Stimulated activated CD4-positive, alpha-beta T cell treated with anti-CD3 and anti-CD28 coated beads, Interleukin-12 subunit alpha, Interleukin-12 subunit beta, amount 100 ng/mL, for 24 hours (primary cell): ENCODE data around the gene CCDC107.

Experiments used
- DNase-seq, 2 experiments: peaks; one replicate each; pipeline ENCODE4 v3.0.0-alpha.2; 2020; ENCODE audit warnings: low read depth in 2 of 2

CCDC107 gene

GRCh38 chr9:35682520-35683315, 24.6 kb downstream of the CCDC107 start:
- no peak for DNase-seq

GRCh38 chr9:35683323-35683722, 25.2 kb downstream of the CCDC107 start:
- DNase-seq = no peak

- DNase-seq = no peak
Observed at GRCh38 chr9:35684921-35685320, 26.8 kb downstream of the CCDC107 start.

- no peak for DNase-seq
Observed at GRCh38 chr9:35685506-35685905, 27.4 kb downstream of the CCDC107 start.

GRCh38 chr9:35686222-35687203, 28.4 kb downstream of the CCDC107 start:
- DNase-seq = no peak

GRCh38 chr9:35687306-35687705, 29.2 kb downstream of the CCDC107 start:
- no peak for DNase-seq

- no peak for DNase-seq
Observed at GRCh38 chr9:35687972-35688557, 30.0 kb downstream of the CCDC107 start.

- DNase-seq = no peak
Observed at GRCh38 chr9:35688558-35689541, 30.8 kb downstream of the CCDC107 start.

GRCh38 chr9:35689542-35690293, 31.6 kb downstream of the CCDC107 start, which contains the start of gene TPM2:
Gene TPM2, minus strand, starts transcription at chr9:35689925. Its CDS starts 108 bp downstream, at chr9:35689817.
- no peak for DNase-seq

- no peak for DNase-seq
Observed at GRCh38 chr9:35690294-35690613, 32.2 kb downstream of the CCDC107 start.

- peak in 1 of 2 experiments; percentile 45 for DNase-seq
Observed at GRCh38 chr9:35690614-35691333, 32.7 kb downstream of the CCDC107 start.

- DNase-seq = no peak
Observed at GRCh38 chr9:35691334-35691650, 33.2 kb downstream of the CCDC107 start.

- no peak for DNase-seq
Observed at GRCh38 chr9:35691757-35692301, 33.7 kb downstream of the CCDC107 start.

- DNase-seq = no peak
Observed at GRCh38 chr9:35695943-35696401, 37.9 kb downstream of the CCDC107 start.

GRCh38 chr9:35696520-35697215, 38.6 kb downstream of the CCDC107 start:
- DNase-seq = peak in 1 of 2 experiments; percentile 35

- no peak for DNase-seq
Observed at GRCh38 chr9:35697486-35697885, 39.4 kb downstream of the CCDC107 start.

GRCh38 chr9:35698231-35698630, 40.1 kb downstream of the CCDC107 start:
- no peak for DNase-seq

- DNase-seq = no peak
Observed at GRCh38 chr9:35700031-35700430, 41.9 kb downstream of the CCDC107 start.

GRCh38 chr9:35700942-35701341, 42.9 kb downstream of the CCDC107 start:
- no peak for DNase-seq
